Liver (tissue), 9 donors: ENCODE results near the gene SPRR4. TPM values are rescaled to one million over a fixed set of nuclear protein-coding genes. Genes with fewer than 3 reads are reported as not detected.

Experiments used
- DNase-seq: peaks from one replicate; pipeline ENCODE4 v3.0.0-alpha.2; 2017; ENCODE audit warnings: low spot score
- H3K27ac ChIP-seq, 2 donors: one replicate each; pipeline ENCODE4 v1.7.0; 2013; ENCODE audit warnings: inconsistent platforms in 2 of 2, low read length in 2 of 2, control low read depth in 1 of 2, low read depth in 1 of 2, mild to moderate bottlenecking in 1 of 2
- H3K27me3 ChIP-seq, 4 donors: one replicate each; pipeline versions ENCODE4 v1.6.1 to v1.7.0; 2013; ENCODE audit warnings: low read length in 3 of 4, inconsistent platforms in 1 of 4, mild to moderate bottlenecking in 1 of 4, moderate library complexity in 1 of 4; ENCODE audit not compliant: control insufficient read depth in 4 of 4, insufficient read depth in 4 of 4
- H3K36me3 ChIP-seq, 4 donors: one replicate each; pipeline versions ENCODE4 v1.6.1 to v1.7.0; 2013; ENCODE audit warnings: low read length in 3 of 4, mild to moderate bottlenecking in 3 of 4, low read depth in 1 of 4, moderate library complexity in 1 of 4; ENCODE audit not compliant: control insufficient read depth in 4 of 4, insufficient read depth in 3 of 4
- H3K4me1 ChIP-seq, 4 donors: one replicate each; pipeline versions ENCODE4 v1.6.1 to v1.7.0; 2013; ENCODE audit warnings: low read length in 3 of 4, mild to moderate bottlenecking in 3 of 4, moderate library complexity in 1 of 4; ENCODE audit not compliant: control insufficient read depth in 4 of 4, insufficient read depth in 4 of 4
- H3K4me3 ChIP-seq, 3 donors: one replicate each; pipeline versions ENCODE4 v1.6.1 to v1.7.0; 2013; ENCODE audit warnings: low read length in 3 of 3, control low read depth in 1 of 3, low read depth in 1 of 3, mild to moderate bottlenecking in 1 of 3
- H3K9ac ChIP-seq, 2 donors: one replicate each; pipeline ENCODE4 v1.7.0; 2013; ENCODE audit warnings: low read length in 2 of 2, mild to moderate bottlenecking in 2 of 2, moderate library complexity in 2 of 2, control low read depth in 1 of 2, low read depth in 1 of 2
- H3K9me3 ChIP-seq, 4 donors: one replicate each; pipeline versions ENCODE4 v1.6.1 to v1.7.0; 2013; ENCODE audit warnings: low read length in 3 of 4; ENCODE audit not compliant: control insufficient read depth in 4 of 4
- ATF3 ChIP-seq: IDR thresholded peaks from 2 replicates; pipeline ENCODE4 v1.6.1; 2016; ENCODE audit warnings: antibody characterized with exemption
- CTCF ChIP-seq: fragments of 150-350 bp; IDR thresholded peaks from 2 replicates; pipeline ENCODE4 v1.5.1; 2017; ENCODE audit warnings: improper control_type of control experiment, low read depth, low read length; ENCODE audit not compliant: missing input control
- EGR1 ChIP-seq, 2 donors: IDR thresholded peaks; 2 replicates each; pipeline ENCODE4 v1.6.1; 2016 to 2018; ENCODE audit warnings: antibody characterized with exemption in 2 of 2, low read depth in 2 of 2
- FOXA1 ChIP-seq: IDR thresholded peaks from 2 replicates; pipeline ENCODE4 v1.6.1; 2016; ENCODE audit warnings: antibody characterized with exemption
- FOXA2 ChIP-seq: IDR thresholded peaks from 2 replicates; pipeline ENCODE4 v1.6.1; 2016; ENCODE audit warnings: antibody characterized with exemption
- GABPA ChIP-seq, 2 donors: IDR thresholded peaks in 1 of 2; conservative IDR thresholded peaks in 1 of 2; 2 replicates each; pipeline ENCODE4 v1.6.1; 2016; ENCODE audit warnings: antibody characterized with exemption in 2 of 2, mild to moderate bottlenecking in 1 of 2, moderate library complexity in 1 of 2
- HNF4A ChIP-seq, 2 donors: conservative IDR thresholded peaks; 2 replicates each; pipeline ENCODE4 v1.6.1; 2016; ENCODE audit warnings: antibody characterized with exemption in 2 of 2, mild to moderate bottlenecking in 2 of 2
- HNF4G ChIP-seq: IDR thresholded peaks from 2 replicates; pipeline ENCODE4 v1.6.1; 2016; ENCODE audit warnings: antibody characterized with exemption
- JUND ChIP-seq, 2 donors: IDR thresholded peaks; 2 replicates each; pipeline ENCODE4 v1.6.1; 2016; ENCODE audit warnings: antibody characterized with exemption in 2 of 2
- MAX ChIP-seq: IDR thresholded peaks from 2 replicates; pipeline ENCODE4 v1.6.1; 2016; ENCODE audit warnings: antibody characterized with exemption
- NR2F2 ChIP-seq: IDR thresholded peaks from 2 replicates; pipeline ENCODE4 v1.6.1; 2016; ENCODE audit warnings: antibody characterized with exemption
- RAD21 ChIP-seq, 2 donors: IDR thresholded peaks; 2 replicates each; pipeline ENCODE4 v1.6.1; 2016; ENCODE audit warnings: antibody characterized with exemption in 2 of 2, mild to moderate bottlenecking in 2 of 2
- REST ChIP-seq: IDR thresholded peaks from 2 replicates; pipeline ENCODE4 v1.6.1; 2016; ENCODE audit warnings: antibody characterized with exemption, mild to moderate bottlenecking
- RXRA ChIP-seq, 2 donors: IDR thresholded peaks; 2 replicates each; pipeline ENCODE4 v1.6.1; 2017 to 2018; ENCODE audit warnings: antibody characterized with exemption in 2 of 2, mild to moderate bottlenecking in 1 of 2
- SP1 ChIP-seq: IDR thresholded peaks from 2 replicates; pipeline ENCODE4 v1.6.1; 2018; ENCODE audit warnings: antibody characterized with exemption, mild to moderate bottlenecking
- TAF1 ChIP-seq: conservative IDR thresholded peaks from 2 replicates; pipeline ENCODE4 v1.6.1; 2016; ENCODE audit warnings: antibody characterized with exemption, mild to moderate bottlenecking
- YY1 ChIP-seq: IDR thresholded peaks from 2 replicates; pipeline ENCODE4 v1.6.1; 2016; ENCODE audit warnings: antibody characterized with exemption, mild to moderate bottlenecking
- ZBTB33 ChIP-seq: IDR thresholded peaks from 2 replicates; pipeline ENCODE4 v1.6.1; 2016; ENCODE audit warnings: antibody characterized with exemption
- WGBS: extraction: QIAGEN DNeasy Blood & Tissue Kit; methylation state at CpG from one replicate; pipeline ENCODE4 v1.1.7; 2013; 5-methylcytosine and 5-hydroxymethylcytosine counted together
- polyA plus RNA-seq, 2 donors: library from polyadenylated mRNA; stranded (reverse) in 1 of 2; unstranded in 1 of 2; fragments of 200-250 nt in 1 of 2; fragments of >200 nt in 1 of 2; fragmentation: Nextera tagmentation in 1 of 2; extraction: Ambion mirVana in 1 of 2; gene quantifications; one replicate each; pipeline versions ENCODE4 v1.2.1 to v1.2.3, GENCODE V29; 2013 to 2015
- total RNA-seq, 2 donors: library from RNA; depleted of rRNA; stranded (reverse); fragments of >200 nt; gene quantifications; one replicate each; pipeline ENCODE4 v1.2.3, GENCODE V29; 2014
- donor health status: healthy.
- donor health status: healthy.
- donor health status: healthy.
- donor health status: healthy.
- donor health status: healthy.

SPRR4 gene
- total and polyA plus RNA-seq, 4 donors: not detected

- Histone ChIP-seq H3K4me1 (peaks cover 0 to 10% (median 9%) of the 10 kb centered on the region in 4 donors), H3K27ac (no peak within 1 kb of the TSS), H3K36me3 (no peaks in the 10 kb centered on the region), H3K9ac (no peak within 1 kb of the TSS), H3K9me3 (no peaks in the 10 kb centered on the region), H3K27me3 (no peaks in the 10 kb centered on the region), H3K4me3 (no peak within 1 kb of the TSS)
- TF ChIP-seq CTCF: no peak
- no peak for TF ChIP-seq SP1
- no peak for TF ChIP-seq GABPA (IDR thresholded peaks at IDR 0.05 in 1 of 2, conservative IDR thresholded peaks at IDR 0.05 in 1 of 2)
- no peak for TF ChIP-seq RAD21 (IDR thresholded peaks at IDR 0.05)
- TF ChIP-seq HNF4A (conservative IDR thresholded peaks at IDR 0.05): no peak
- TF ChIP-seq JUND (IDR thresholded peaks at IDR 0.05): no peak
- TF ChIP-seq REST: no peak
- TF ChIP-seq EGR1 (IDR thresholded peaks at IDR 0.05; ENCODE audit: low read depth in 2 of 2): no peak
- TF ChIP-seq RXRA (IDR thresholded peaks at IDR 0.05): no peak
- no peak for TF ChIP-seq MAX
- TF ChIP-seq TAF1: no peak
- no peak for TF ChIP-seq NR2F2
- TF ChIP-seq FOXA2: no peak
- no peak for TF ChIP-seq FOXA1
- 82% methylated on average over 4 of the region's 4 CpGs for WGBS
- no peak for DNase-seq
Measured at GRCh38 chr1:152946651-152947256, 23.7 kb upstream of the SPRR4 start, which contains the start of gene SPRR5. SPRR5 (plus strand) TSS chr1:152947206; CDS start chr1:152948555, 1,349 bp downstream.

GRCh38 chr1:152951711-152952110, 18.7 kb upstream of the SPRR4 start:
- Histone ChIP-seq H3K4me1 (no peaks in the 10 kb centered on the region), H3K9me3 (no peaks in the 10 kb centered on the region), H3K4me3 (no peak overlapping the region), H3K27me3 (no peaks in the 10 kb centered on the region), H3K9ac (no peak overlapping the region), H3K27ac (no peak overlapping the region), H3K36me3 (no peaks in the 10 kb centered on the region)
- no peak for DNase-seq
- 81% methylated on average over 5 of the region's 5 CpGs for WGBS
- TF ChIP-seq GABPA (IDR thresholded peaks at IDR 0.05 in 1 of 2, conservative IDR thresholded peaks at IDR 0.05 in 1 of 2): no peak
- TF ChIP-seq ZBTB33: no peak
- no peak for TF ChIP-seq CTCF
- no peak for TF ChIP-seq NR2F2
- TF ChIP-seq ATF3: no peak
- TF ChIP-seq YY1: no peak
- TF ChIP-seq EGR1 (IDR thresholded peaks at IDR 0.05; ENCODE audit: low read depth in 2 of 2): no peak
- TF ChIP-seq HNF4G: no peak
- no peak for TF ChIP-seq TAF1
- no peak for TF ChIP-seq FOXA1
- no peak for TF ChIP-seq FOXA2
- TF ChIP-seq RXRA (IDR thresholded peaks at IDR 0.05): no peak
- TF ChIP-seq JUND (IDR thresholded peaks at IDR 0.05): no peak
